Uterus (tissue), 4 donors: Measurements from ENCODE around the gene ACACB. TPM values are rescaled to one million over a fixed set of nuclear protein-coding genes. Genes with fewer than 3 reads are reported as not detected.

Experiments
- DNase-seq, 2 donors: peaks; one replicate each; pipeline ENCODE4 v3.0.0-alpha.2; 2019 to 2020
- H3K27ac ChIP-seq, 2 donors: fragments of 200-600 bp; sonication (generic); 1 replicate in 1 of 2; 2 replicates in 1 of 2; pipeline ENCODE4 v1.5.1; 2016 to 2018
- H3K27me3 ChIP-seq, 2 donors: fragments of 200-600 bp; sonication (generic); one replicate each; pipeline ENCODE4 v1.5.1; 2018 to 2019; ENCODE audit warnings: control low read depth in 1 of 2
- H3K36me3 ChIP-seq, 2 donors: fragments of 200-600 bp; sonication (generic); one replicate each; pipeline ENCODE4 v1.5.1; 2019; ENCODE audit warnings: control low read depth in 1 of 2
- H3K4me1 ChIP-seq, 2 donors: fragments of 200-600 bp; sonication (generic); one replicate each; pipeline ENCODE4 v1.5.1; 2018 to 2019; ENCODE audit warnings: control low read depth in 1 of 2
- H3K4me3 ChIP-seq, 2 donors: fragments of 200-600 bp; sonication (generic); 1 replicate in 1 of 2; 2 replicates in 1 of 2; pipeline ENCODE4 v1.5.1; 2018 to 2019; ENCODE audit warnings: mild to moderate bottlenecking in 1 of 2
- H3K9me3 ChIP-seq, 2 donors: fragments of 200-600 bp; sonication (generic); one replicate each; pipeline ENCODE4 v1.5.1; 2019; ENCODE audit warnings: control low read depth in 1 of 2
- POLR2A ChIP-seq, 2 donors: fragments of 450-650 bp; IDR thresholded peaks; one replicate each; pipeline ENCODE4 v1.6.1; 2016; ENCODE audit warnings: antibody characterized with exemption in 2 of 2, mild to moderate bottlenecking in 1 of 2, moderate library complexity in 1 of 2
- intact Hi-C: fragments of 100-400 bp; cut with DNase I; formaldehyde crosslinking; loops from one replicate; pipeline ENCODE4 v1.15.1; 2023; ENCODE audit warnings: low total_unique reads
- total RNA-seq, 4 donors: library from RNA; depleted of rRNA in 3 of 4; stranded (reverse); fragments of >200 nt in 3 of 4; gene quantifications; one replicate each; pipeline versions ENCODE4 v1.1.0 to v1.2.4, GENCODE V29; 2014 to 2023
- TF ChIP-seq, protein P1 (sequence below), 4 experiments: fragments of 200-600 bp in 2 of 4; fragments of 450-650 bp in 2 of 4; sonication (generic) in 2 of 4; IDR thresholded peaks; one replicate each; pipeline ENCODE4 v1.5.1; 2016 to 2019; ENCODE audit warnings: antibody characterized with exemption in 4 of 4, mild to moderate bottlenecking in 2 of 4, moderate library complexity in 1 of 4
- donor health status: DM: yes; HTN: yes; CAD: no.

ACACB gene
- total RNA-seq, 4 donors from 2014 or later = 22.0 to 137 (median 97.2) TPM

GRCh38 chr12:109222496-109222895 is 106.1 kb downstream of the ACACB start:
- H3K9me3 ChIP-seq = no peaks in the 10 kb centered on the region
- no peaks in the 10 kb centered on the region for H3K4me1 ChIP-seq
- no peaks in the 10 kb centered on the region for H3K27me3 ChIP-seq
- intact Hi-C loops = no loop called here
- no peak for DNase-seq
- no peak overlapping the region for H3K27ac ChIP-seq
- no peaks in the 10 kb centered on the region for H3K36me3 ChIP-seq
- H3K4me3 ChIP-seq = no peak overlapping the region
- TF ChIP-seq, protein P1, sequence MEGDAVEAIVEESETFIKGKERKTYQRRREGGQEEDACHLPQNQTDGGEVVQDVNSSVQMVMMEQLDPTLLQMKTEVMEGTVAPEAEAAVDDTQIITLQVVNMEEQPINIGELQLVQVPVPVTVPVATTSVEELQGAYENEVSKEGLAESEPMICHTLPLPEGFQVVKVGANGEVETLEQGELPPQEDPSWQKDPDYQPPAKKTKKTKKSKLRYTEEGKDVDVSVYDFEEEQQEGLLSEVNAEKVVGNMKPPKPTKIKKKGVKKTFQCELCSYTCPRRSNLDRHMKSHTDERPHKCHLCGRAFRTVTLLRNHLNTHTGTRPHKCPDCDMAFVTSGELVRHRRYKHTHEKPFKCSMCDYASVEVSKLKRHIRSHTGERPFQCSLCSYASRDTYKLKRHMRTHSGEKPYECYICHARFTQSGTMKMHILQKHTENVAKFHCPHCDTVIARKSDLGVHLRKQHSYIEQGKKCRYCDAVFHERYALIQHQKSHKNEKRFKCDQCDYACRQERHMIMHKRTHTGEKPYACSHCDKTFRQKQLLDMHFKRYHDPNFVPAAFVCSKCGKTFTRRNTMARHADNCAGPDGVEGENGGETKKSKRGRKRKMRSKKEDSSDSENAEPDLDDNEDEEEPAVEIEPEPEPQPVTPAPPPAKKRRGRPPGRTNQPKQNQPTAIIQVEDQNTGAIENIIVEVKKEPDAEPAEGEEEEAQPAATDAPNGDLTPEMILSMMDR (IDR thresholded peaks at IDR 0.05) = no peak
- no peak for TF ChIP-seq POLR2A (IDR thresholded peaks at IDR 0.05)

GRCh38 chr12:109223211-109223610 is 106.8 kb downstream of the ACACB start:
- no peaks in the 10 kb centered on the region for H3K36me3 ChIP-seq
- TF ChIP-seq POLR2A (IDR thresholded peaks at IDR 0.05) = no peak
- TF ChIP-seq, protein P1 (IDR thresholded peaks at IDR 0.05) = no peak
- intact Hi-C loops = no loop called here

DNA sequence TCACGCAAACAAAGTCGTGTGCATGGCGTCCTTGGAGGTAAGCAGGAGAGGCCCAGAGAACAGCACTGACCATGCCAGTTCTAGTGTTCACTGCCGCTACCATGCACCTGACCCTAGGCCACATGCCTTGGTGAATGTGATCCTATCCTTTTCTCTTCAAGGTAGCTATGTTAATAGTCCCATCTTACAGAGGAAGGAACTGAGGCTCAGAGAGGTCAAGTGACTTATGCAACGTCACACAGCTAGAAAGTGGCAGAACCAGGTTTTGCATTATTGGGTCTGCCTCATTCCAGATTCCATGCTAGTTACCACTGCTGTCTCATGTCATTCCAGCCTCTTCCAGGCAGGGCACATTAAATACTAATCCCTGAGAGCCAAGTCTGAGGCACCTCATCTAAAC is 107.5 kb downstream of the ACACB start:
- no peaks in the 10 kb centered on the region for H3K9me3 ChIP-seq
- intact Hi-C loops = no loop called here

More at GRCh38 chr12:109223211-109223610, 106.8 kb downstream of the ACACB start:
- H3K4me3 ChIP-seq = no peak overlapping the region
- H3K9me3 ChIP-seq = no peaks in the 10 kb centered on the region
- H3K4me1 ChIP-seq = no peaks in the 10 kb centered on the region
- no peak for DNase-seq
- H3K27ac ChIP-seq = no peak overlapping the region
- no peaks in the 10 kb centered on the region for H3K27me3 ChIP-seq

DNA sequence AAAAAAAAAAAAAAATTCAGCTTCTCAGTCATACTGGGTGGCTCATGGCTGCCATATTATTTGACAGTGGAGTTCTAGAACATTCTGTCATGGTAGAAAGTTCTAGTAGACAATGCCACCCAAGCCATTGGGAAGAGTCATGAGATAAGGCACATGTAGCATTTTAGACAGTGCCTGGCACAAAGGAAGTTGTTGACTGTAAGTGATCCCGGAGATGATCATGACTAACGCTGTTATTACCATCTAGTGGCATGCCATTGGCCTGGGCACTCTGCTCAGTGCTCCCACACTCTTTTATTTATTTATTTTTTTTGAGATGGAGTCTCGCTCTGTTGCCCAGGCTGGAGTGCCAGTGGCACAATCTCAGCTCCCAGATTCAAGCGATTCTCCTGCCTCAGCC is 112.3 kb downstream of the ACACB start:
- Histone ChIP-seq H3K4me3 (no peak overlapping the region), H3K27ac (no peak overlapping the region), H3K27me3 (no peaks in the 10 kb centered on the region), H3K36me3 (no peaks in the 10 kb centered on the region), H3K4me1 (no peaks in the 10 kb centered on the region), H3K9me3 (no peaks in the 10 kb centered on the region)
- intact Hi-C loops = no loop called here
- no peak for TF ChIP-seq POLR2A (IDR thresholded peaks at IDR 0.05)
- TF ChIP-seq, protein P1 (IDR thresholded peaks at IDR 0.05) = no peak
- no peak for DNase-seq

More for the DNA sequence above, 107.5 kb downstream of the ACACB start:
- no peaks in the 10 kb centered on the region for H3K27me3 ChIP-seq
- no peak for TF ChIP-seq POLR2A (IDR thresholded peaks at IDR 0.05)
- TF ChIP-seq, protein P1 (IDR thresholded peaks at IDR 0.05) = no peak
- H3K4me3 ChIP-seq = no peak overlapping the region
- no peaks in the 10 kb centered on the region for H3K4me1 ChIP-seq
- no peak overlapping the region for H3K27ac ChIP-seq
- H3K36me3 ChIP-seq = no peaks in the 10 kb centered on the region
- DNase-seq = no peak

GRCh38 chr12:109230193-109230592 is 113.8 kb downstream of the ACACB start:
- H3K27ac ChIP-seq = no peak overlapping the region
- no peak overlapping the region for H3K4me3 ChIP-seq
- H3K4me1 ChIP-seq = no peaks in the 10 kb centered on the region
- intact Hi-C loops = no loop called here
- TF ChIP-seq POLR2A (IDR thresholded peaks at IDR 0.05) = no peak
- TF ChIP-seq, protein P1 (IDR thresholded peaks at IDR 0.05) = no peak
- no peaks in the 10 kb centered on the region for H3K27me3 ChIP-seq
- H3K36me3 ChIP-seq = no peaks in the 10 kb centered on the region
- no peaks in the 10 kb centered on the region for H3K9me3 ChIP-seq
- DNase-seq = no peak
